HCT116 (cell line): ENCODE measurements around the gene FHL3. TPM values are rescaled to one million over a fixed set of nuclear protein-coding genes. Genes with fewer than 3 reads are reported as not detected.

ENCODE experiments used
- ATAC-seq: fragments of 200-7000 bp; cut with Tn5 transposase; 2 replicates; pipeline ENCODE4 v1.9.1; 2020; ENCODE audit warnings: mild to moderate bottlenecking, moderate library complexity
- BruUV-seq: library from RNA; stranded (reverse); fragments of 400-500 nt; replicated peaks from 2 replicates; lab custom pipeline; 2021; lab: Mats Ljungman, UMichigan
- CTCF ChIA-PET: fragments of 300-600 bp; sonication (Branson Sonifier 250); formaldehyde crosslinking; loops from one replicate; lab custom pipeline; 2021; ENCODE audit warnings: antibody characterized with exemption; lab: Charles Lee
- POLR2A ChIA-PET: fragments of 300-600, 350-600 bp; sonication (Branson Sonifier 250); formaldehyde crosslinking; loops from one replicate; lab custom pipeline; 2021; ENCODE audit warnings: antibody characterized with exemption; lab: Charles Lee
- RAD21 ChIA-PET, 2 experiments: fragments of 300-600 bp; sonication (Branson Sonifier 250); formaldehyde crosslinking; loops; one replicate each; lab custom pipeline; 2023; ENCODE audit warnings: low total read pairs in 2 of 2; ENCODE audit not compliant: uncharacterized antibody in 2 of 2, unreplicated experiment in 2 of 2, low non-redundant PET in 1 of 2; lab: Charles Lee
- DNase-seq: peaks from one replicate; pipeline ENCODE4 v3.0.0-alpha.2; 2010; ENCODE audit warnings: low read depth, low spot score
- H2AFZ ChIP-seq: fragments of 200-600 bp; shearing (Covaris generic), sonication (generic); 2 replicates; pipeline ENCODE4 v1.6.1; 2017; ENCODE audit warnings: low read depth, mixed run types, mixed read lengths, antibody characterized with exemption, low read length; ENCODE audit not compliant: poor library complexity, severe bottlenecking
- H3K27ac ChIP-seq: 2 replicates; pipeline ENCODE4 v1.5.1; 2012; ENCODE audit warnings: low read depth, low read length
- H3K27me3 ChIP-seq: fragments of 200-600 bp; sonication (generic); 2 replicates; pipeline ENCODE4 v1.6.1; 2016; ENCODE audit warnings: mixed run types, low read length, mixed read lengths; ENCODE audit not compliant: insufficient read depth
- H3K36me3 ChIP-seq, 2 experiments: fragments of 200-500 bp in 1 of 2; fragments of 200-600 bp in 1 of 2; sonication (Bioruptor generic) in 1 of 2; sonication (generic) in 1 of 2; 2 replicates each; pipeline versions ENCODE4 v1.5.1 to v1.6.1; 2014 to 2016; ENCODE audit warnings: low read length in 2 of 2, inconsistent platforms in 1 of 2, mixed read lengths in 1 of 2, mixed run types in 1 of 2; ENCODE audit not compliant: insufficient read depth in 2 of 2, control insufficient read depth in 1 of 2
- H3K4me1 ChIP-seq, 2 experiments: fragments of 200-600 bp in 1 of 2; sonication (generic) in 1 of 2; 2 replicates each; pipeline versions ENCODE4 v1.5.1 to v1.6.1; 2012 to 2017; ENCODE audit warnings: low read length in 2 of 2, inconsistent platforms in 1 of 2, mild to moderate bottlenecking in 1 of 2, mixed read lengths in 1 of 2, mixed run types in 1 of 2, moderate library complexity in 1 of 2; ENCODE audit not compliant: insufficient read depth in 2 of 2, control insufficient read depth in 1 of 2
- H3K4me2 ChIP-seq: fragments of 200-600 bp; sonication (generic); 2 replicates; pipeline ENCODE4 v1.6.1; 2017; ENCODE audit warnings: mixed run types, low read length, mixed read lengths
- H3K4me3 ChIP-seq, 2 experiments: fragments of 200-600 bp in 1 of 2; sonication (generic) in 1 of 2; replicated peaks in 1 of 2; 2 replicates each; pipeline ENCODE4 v1.5.1; 2011 to 2016; ENCODE audit warnings: low read length in 2 of 2, control low read depth in 1 of 2, low read depth in 1 of 2, mild to moderate bottlenecking in 1 of 2, mixed read lengths in 1 of 2, mixed run types in 1 of 2
- H3K79me2 ChIP-seq: fragments of 200-600 bp; sonication (generic); 2 replicates; pipeline ENCODE4 v1.6.1; 2017; ENCODE audit warnings: mild to moderate bottlenecking, mixed run types, low read length, moderate library complexity, mixed read lengths; ENCODE audit not compliant: insufficient read depth
- H3K9ac ChIP-seq: fragments of 200-600 bp; sonication (generic); 2 replicates; pipeline ENCODE4 v1.6.1; 2016; ENCODE audit warnings: low read length, mixed read lengths
- H3K9me2 ChIP-seq: fragments of 200-600 bp; sonication (generic), shearing (Covaris generic); 2 replicates; pipeline ENCODE4 v1.6.1; 2017; ENCODE audit warnings: mixed run types, mild to moderate bottlenecking, moderate library complexity; ENCODE audit not compliant: insufficient read depth
- H3K9me3 ChIP-seq, 2 experiments: fragments of 200-500 bp in 1 of 2; fragments of 200-600 bp in 1 of 2; sonication (Bioruptor generic) in 1 of 2; sonication (generic) in 1 of 2; 2 replicates each; pipeline ENCODE4 v1.6.1; 2014 to 2017; ENCODE audit warnings: low read length in 2 of 2, mixed read lengths in 2 of 2, inconsistent platforms in 1 of 2, low read depth in 1 of 2, mild to moderate bottlenecking in 1 of 2, mixed run types in 1 of 2, moderate library complexity in 1 of 2; ENCODE audit not compliant: control insufficient read depth in 1 of 2, insufficient read depth in 1 of 2
- H4K20me1 ChIP-seq: fragments of 200-600 bp; sonication (generic), shearing (Covaris generic); 2 replicates; pipeline ENCODE4 v1.6.1; 2017; ENCODE audit warnings: mixed run types, mild to moderate bottlenecking, moderate library complexity; ENCODE audit not compliant: insufficient read depth
- CEBPB ChIP-seq: IDR thresholded peaks from 2 replicates; pipeline ENCODE4 v1.6.1; 2012; ENCODE audit warnings: low read depth
- ELF1 ChIP-seq: IDR thresholded peaks from 2 replicates; pipeline ENCODE4 v1.6.1; 2012; ENCODE audit warnings: low read depth, borderline replicate concordance
- EZH2 ChIP-seq: fragments of 200-600 bp; sonication (generic); IDR thresholded peaks from 2 replicates; pipeline ENCODE4 v1.6.1; 2017; ENCODE audit warnings: antibody characterized with exemption, mixed run types
- EZH2phosphoT487 ChIP-seq: fragments of 200-600 bp; IDR thresholded peaks from 2 replicates; pipeline ENCODE4 v1.6.1; 2018; ENCODE audit warnings: antibody characterized with exemption, borderline replicate concordance
- FOSL1 ChIP-seq: IDR thresholded peaks from 2 replicates; pipeline ENCODE4 v1.6.1; 2012; ENCODE audit warnings: low read depth
- JUND ChIP-seq: IDR thresholded peaks from 2 replicates; pipeline ENCODE4 v1.6.1; 2012
- MAX ChIP-seq: IDR thresholded peaks from 2 replicates; pipeline ENCODE4 v1.6.1; 2012
- POLR2A ChIP-seq: IDR thresholded peaks from 2 replicates; pipeline ENCODE4 v1.7.0; 2011; ENCODE audit warnings: borderline replicate concordance; ENCODE audit not compliant: insufficient read depth, insufficient read length; ENCODE audit errors: extremely low read depth
- RAD21 ChIP-seq: IDR thresholded peaks from 2 replicates; pipeline ENCODE4 v1.6.1; 2012; ENCODE audit warnings: low read depth, mild to moderate bottlenecking
- SP1 ChIP-seq: IDR thresholded peaks from 2 replicates; pipeline ENCODE4 v1.6.1; 2012; ENCODE audit warnings: low read depth
- SRF ChIP-seq: IDR thresholded peaks from 2 replicates; pipeline ENCODE4 v1.6.1; 2012; ENCODE audit warnings: low read depth
- TCF7L2 ChIP-seq: IDR thresholded peaks from 2 replicates; pipeline ENCODE4 v1.7.0; 2011; ENCODE audit warnings: borderline replicate concordance, inconsistent platforms; ENCODE audit not compliant: insufficient read depth, insufficient read length; ENCODE audit errors: extremely low read depth
- YY1 ChIP-seq: IDR thresholded peaks from 2 replicates; pipeline ENCODE4 v1.6.1; 2011; ENCODE audit warnings: low read length, low read depth, moderate library complexity, mild to moderate bottlenecking; ENCODE audit not compliant: insufficient replicate concordance; ENCODE audit errors: extremely low read depth
- ZBTB33 ChIP-seq: IDR thresholded peaks from 2 replicates; pipeline ENCODE4 v1.6.1; 2011; ENCODE audit warnings: mild to moderate bottlenecking, low read length, moderate library complexity; ENCODE audit not compliant: insufficient replicate concordance; ENCODE audit errors: extremely low read depth
- ZFX ChIP-seq: fragments of 450-650 bp; IDR thresholded peaks from 2 replicates; pipeline ENCODE4 v1.6.1; 2017
- ZNF274 ChIP-seq: fragments of 200-500 bp; sonication (Bioruptor generic); IDR thresholded peaks from 2 replicates; pipeline ENCODE4 v1.6.1; 2014; ENCODE audit warnings: mild to moderate bottlenecking, low read depth, low read length, inconsistent platforms
- intact Hi-C: fragments of 100-400 bp; cut with micrococcal nuclease; formaldehyde crosslinking; loops from 2 replicates; pipeline ENCODE4 v1.10.0; 2022
- total RNA-seq: library from RNA; stranded (reverse); gene quantifications from one replicate; pipeline ENCODE4 v1.2.1, GENCODE V29; 2021; ENCODE audit not compliant: unreplicated experiment
- TF ChIP-seq, protein P1 (sequence below): IDR thresholded peaks from 2 replicates; pipeline ENCODE4 v1.6.1; 2012
- TF ChIP-seq, protein P2 (sequence below), 3 experiments: fragments of 200-600 bp in 1 of 3; sonication (generic) in 1 of 3; IDR thresholded peaks in 2 of 3; conservative IDR thresholded peaks in 1 of 3; 2 replicates each; pipeline ENCODE4 v1.5.1; 2012 to 2017; ENCODE audit warnings: low read depth in 2 of 3, low read length in 2 of 3, antibody characterized with exemption in 1 of 3, borderline replicate concordance in 1 of 3, control low read depth in 1 of 3, mild to moderate bottlenecking in 1 of 3, mixed read lengths in 1 of 3, mixed run types in 1 of 3, moderate library complexity in 1 of 3; ENCODE audit not compliant: insufficient read depth in 1 of 3

The FHL3 gene
- total RNA-seq, 1 experiment from 2014 or later = 22.5 TPM

DNA sequence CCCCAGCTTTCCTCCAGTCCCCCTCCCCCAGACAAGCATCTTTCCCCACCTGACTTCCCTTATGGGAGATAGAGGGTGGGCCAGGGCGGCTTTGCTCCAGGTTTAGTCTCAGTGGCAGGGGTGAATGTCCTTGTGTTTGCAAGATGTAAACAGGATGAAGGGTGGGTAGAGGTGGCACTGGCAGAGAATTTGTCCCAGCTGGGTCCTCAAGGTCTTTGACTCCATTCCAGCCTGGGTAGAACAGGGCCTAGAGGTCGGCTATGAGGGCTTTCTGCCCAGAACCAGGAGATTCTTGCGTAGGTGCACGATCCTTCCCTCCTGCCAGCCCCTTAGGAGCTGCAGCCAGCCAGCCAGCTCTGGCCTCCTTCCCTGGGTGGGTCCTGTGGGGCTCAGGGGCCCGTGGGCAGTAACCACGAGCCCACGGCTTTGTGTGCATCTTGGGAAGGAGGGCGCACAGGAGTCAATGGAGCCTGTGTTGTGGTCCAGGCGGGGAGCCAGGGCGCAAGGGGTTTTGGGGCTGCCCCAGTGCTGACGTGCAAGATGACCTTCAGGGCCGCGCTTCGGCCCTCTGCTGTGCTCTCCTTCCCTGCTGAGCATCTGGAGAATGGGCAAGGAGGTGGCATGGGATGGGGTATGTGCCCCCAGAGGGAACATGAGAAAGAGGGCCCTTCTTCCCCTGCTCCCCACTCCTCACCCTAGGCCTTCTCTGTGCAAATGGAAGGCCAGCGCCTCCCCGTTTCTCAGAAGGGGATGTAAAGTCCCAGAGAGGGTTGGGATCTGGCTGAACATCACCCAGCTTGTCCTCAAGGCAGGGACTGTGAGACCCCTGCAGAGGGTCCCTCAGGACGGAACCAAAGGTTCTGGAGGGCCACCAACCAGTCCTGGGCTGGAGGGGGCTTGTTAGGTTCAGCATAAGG, 25.5 kb upstream of the FHL3 start:
- RAD21 ChIA-PET = no interaction called here
- DNase-seq = no peak
- no peak overlapping the region for H3K27ac ChIP-seq
- H3K4me2 ChIP-seq = no peak overlapping the region
- H3K4me1 ChIP-seq = peaks cover 0 to 14% of the 10 kb centered on the region in 2 experiments; a peak in 1 of 4 replicates
- no peaks in the 10 kb centered on the region for H4K20me1 ChIP-seq
- H3K4me3 ChIP-seq = no peak overlapping the region
- TF ChIP-seq ELF1 = no peak
- no peak for TF ChIP-seq ZFX
- no peak for TF ChIP-seq CEBPB
- no peak for TF ChIP-seq FOSL1
- TF ChIP-seq ZBTB33 = no peak
- no peak for TF ChIP-seq MAX
- no peak for TF ChIP-seq POLR2A
- TF ChIP-seq SRF = no peak
- no peak for TF ChIP-seq SP1
- TF ChIP-seq JUND = no peak
- TF ChIP-seq, protein P1, sequence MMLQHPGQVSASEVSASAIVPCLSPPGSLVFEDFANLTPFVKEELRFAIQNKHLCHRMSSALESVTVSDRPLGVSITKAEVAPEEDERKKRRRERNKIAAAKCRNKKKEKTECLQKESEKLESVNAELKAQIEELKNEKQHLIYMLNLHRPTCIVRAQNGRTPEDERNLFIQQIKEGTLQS = no peak
- TF ChIP-seq, protein P2, sequence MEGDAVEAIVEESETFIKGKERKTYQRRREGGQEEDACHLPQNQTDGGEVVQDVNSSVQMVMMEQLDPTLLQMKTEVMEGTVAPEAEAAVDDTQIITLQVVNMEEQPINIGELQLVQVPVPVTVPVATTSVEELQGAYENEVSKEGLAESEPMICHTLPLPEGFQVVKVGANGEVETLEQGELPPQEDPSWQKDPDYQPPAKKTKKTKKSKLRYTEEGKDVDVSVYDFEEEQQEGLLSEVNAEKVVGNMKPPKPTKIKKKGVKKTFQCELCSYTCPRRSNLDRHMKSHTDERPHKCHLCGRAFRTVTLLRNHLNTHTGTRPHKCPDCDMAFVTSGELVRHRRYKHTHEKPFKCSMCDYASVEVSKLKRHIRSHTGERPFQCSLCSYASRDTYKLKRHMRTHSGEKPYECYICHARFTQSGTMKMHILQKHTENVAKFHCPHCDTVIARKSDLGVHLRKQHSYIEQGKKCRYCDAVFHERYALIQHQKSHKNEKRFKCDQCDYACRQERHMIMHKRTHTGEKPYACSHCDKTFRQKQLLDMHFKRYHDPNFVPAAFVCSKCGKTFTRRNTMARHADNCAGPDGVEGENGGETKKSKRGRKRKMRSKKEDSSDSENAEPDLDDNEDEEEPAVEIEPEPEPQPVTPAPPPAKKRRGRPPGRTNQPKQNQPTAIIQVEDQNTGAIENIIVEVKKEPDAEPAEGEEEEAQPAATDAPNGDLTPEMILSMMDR (IDR thresholded peaks at IDR 0.05 in 2 of 3, conservative IDR thresholded peaks at IDR 0.05 in 1 of 3; ENCODE audit: borderline replicate concordance in 1 of 3, insufficient read depth in 1 of 3, low read depth in 2 of 3, low read length in 2 of 3) = no peak
- TF ChIP-seq ZNF274 = no peak
- TF ChIP-seq EZH2phosphoT487 = no peak
- no peak for TF ChIP-seq TCF7L2
- no peak for TF ChIP-seq EZH2
- TF ChIP-seq YY1 = no peak
- TF ChIP-seq RAD21 = no peak
- no peaks in the 10 kb centered on the region for H3K9me3 ChIP-seq
- H3K9me2 ChIP-seq = no peaks in the 10 kb centered on the region
- POLR2A ChIA-PET = no interaction called here
- H3K27me3 ChIP-seq = no peaks in the 10 kb centered on the region
- no peaks in the 10 kb centered on the region for H3K79me2 ChIP-seq
- no TSS peak for BruUV-seq
- CTCF ChIA-PET = interaction anchor here (1.4 kb wide), 1 partner anchor 42 kb away, joined by 3 read pairs; no protein-coding TSS in a partner anchor
- H3K36me3 ChIP-seq = peaks cover 6 to 13% of the 10 kb centered on the region in 2 experiments; a peak in 1 of 4 replicates
- no peak for ATAC-seq
- no peak overlapping the region for H2AFZ ChIP-seq
- H3K9ac ChIP-seq = no peak overlapping the region
- intact Hi-C loops = no loop called here
